NCI-H1048 (cell line): ENCODE results near the gene ATF1.
"Not testable (repeated sequence)": the region's sequence is repeated elsewhere in the genome, so short reads cannot be mapped to it uniquely, and the experiment has no call there.

ENCODE experiments used
- DNase-seq: peaks from one replicate; lab custom pipeline; 2025; lab: John Stamatoyannopoulos, UW

ATF1 gene

DNA sequence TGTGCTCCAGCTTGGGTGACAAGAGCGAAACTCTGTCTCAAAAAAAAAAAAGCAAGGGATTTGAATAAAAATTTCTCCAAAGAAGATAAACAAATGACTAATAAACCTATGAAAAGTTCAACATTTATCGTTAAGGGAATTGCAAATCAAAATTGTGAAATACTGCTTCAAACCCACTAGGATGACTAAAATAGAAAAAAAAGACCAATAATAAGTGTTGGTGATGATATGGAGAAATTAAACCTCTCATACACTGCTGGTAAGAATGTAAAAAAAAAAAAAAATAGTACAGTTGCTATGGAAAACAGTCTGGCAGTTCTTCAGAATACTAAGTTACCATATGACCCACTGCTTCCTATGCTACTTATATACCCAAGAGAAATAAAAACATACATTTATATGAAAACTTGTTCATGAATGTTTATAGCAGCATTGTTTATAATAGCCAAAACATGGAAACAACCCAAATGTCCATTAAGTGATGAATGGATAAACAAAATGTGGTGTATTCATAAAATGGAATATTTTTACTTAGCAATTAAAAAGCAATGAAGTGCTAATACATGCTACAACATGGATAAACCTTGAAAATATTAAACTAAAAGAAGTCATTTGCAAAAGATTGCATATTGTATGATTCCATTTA, 39.5 kb downstream of the ATF1 start:
- DNase-seq: no peak

DNA sequence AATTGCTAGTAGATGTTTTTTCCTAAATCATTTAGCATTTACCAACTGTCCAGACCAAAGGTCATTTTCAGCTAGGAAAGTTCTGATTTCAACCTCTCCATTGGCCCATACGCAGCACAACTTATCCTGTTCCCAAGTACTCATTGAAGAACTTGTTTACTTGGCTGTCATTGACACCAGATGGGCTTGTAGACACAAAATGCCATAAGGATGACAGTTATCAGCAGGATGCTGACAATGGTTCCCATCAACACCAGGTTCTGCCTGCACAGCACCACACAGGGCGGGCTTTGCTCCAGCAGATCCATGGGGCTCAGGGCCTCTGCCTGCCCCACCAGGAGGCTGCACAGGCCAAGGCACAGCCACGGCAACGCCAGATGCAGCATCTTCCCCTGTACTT, 42.3 kb downstream of the ATF1 start:
- DNase-seq: no peak

DNA sequence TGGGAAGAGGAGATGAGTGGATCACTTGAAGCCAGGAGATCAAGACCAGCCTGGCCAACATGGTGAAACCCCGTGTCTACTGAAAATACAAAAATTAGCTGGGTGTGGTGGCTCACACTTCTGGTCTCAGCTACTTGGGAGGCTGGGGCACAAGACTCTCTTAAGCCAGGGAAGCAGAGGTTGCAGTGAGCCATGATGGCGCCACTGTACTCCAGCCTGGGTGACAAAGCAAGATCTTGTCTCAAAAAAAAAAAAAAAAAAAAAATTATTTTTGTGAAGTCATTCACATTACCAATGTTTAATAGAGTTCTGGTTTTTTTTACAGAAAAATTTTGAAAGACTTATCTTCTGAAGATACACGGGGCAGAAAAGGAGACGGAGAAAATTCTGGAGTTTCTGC, 45.2 kb downstream of the ATF1 start:
- DNase-seq: not testable (repeated sequence)

DNA sequence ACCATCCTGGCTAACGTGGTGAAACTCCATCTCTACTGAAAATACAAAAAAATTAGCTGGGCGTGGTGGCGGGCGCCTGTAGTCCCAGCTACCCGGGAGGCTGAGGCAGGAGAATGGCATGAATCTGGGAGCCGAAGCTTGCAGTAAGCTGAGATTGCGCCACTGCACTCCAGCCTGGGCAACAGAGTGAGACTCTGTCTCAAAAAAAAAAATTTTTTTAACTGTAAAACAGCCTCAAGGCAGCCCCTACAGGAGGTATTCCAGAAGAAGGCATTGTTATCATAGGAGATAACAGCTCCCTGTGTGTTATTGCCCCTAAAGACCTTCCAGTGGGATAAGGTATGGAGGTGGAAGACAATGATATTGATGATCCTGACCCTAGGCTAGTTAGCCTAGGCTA, 51.0 kb downstream of the ATF1 start:
- DNase-seq: not testable (repeated sequence)

DNA sequence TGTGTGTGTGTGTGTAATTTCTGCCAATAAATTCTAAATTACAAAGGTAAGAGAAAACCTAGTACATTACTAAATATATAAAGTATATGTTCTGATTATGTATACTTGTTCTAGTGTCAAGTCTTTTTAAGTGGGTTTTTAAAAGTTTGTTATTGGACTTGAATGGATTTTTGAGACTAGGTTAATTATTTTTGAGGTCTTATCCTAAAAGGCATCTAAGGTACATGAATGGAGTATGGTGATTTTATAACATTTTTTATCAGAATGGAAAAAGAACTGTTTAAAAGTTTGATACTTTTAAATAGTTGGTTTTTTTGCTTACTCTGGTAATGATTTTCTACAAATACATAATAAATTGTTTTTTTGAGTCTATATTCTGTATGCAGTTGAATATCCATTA, 56.3 kb downstream of the ATF1 start:
- no peak for DNase-seq

DNA sequence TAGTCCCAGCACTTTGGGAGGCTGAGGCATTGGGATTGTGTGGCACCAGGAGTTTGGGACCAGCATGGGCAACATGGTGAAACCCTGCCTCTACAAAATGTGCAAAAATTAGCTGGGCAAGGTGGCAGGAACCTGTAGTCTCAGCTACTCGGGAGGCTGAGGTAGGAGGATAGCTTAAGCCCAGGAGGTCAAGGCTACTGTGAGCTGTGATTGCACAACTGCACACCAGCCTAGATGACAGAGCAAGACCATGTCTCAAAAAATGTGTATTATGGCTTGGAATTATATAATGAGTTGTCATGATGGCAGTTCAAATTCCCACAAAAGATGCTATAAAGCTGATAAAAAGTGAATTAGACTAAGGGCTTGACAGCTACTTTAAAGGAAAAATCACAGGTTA, 58.2 kb downstream of the ATF1 start:
- no peak for DNase-seq

DNA sequence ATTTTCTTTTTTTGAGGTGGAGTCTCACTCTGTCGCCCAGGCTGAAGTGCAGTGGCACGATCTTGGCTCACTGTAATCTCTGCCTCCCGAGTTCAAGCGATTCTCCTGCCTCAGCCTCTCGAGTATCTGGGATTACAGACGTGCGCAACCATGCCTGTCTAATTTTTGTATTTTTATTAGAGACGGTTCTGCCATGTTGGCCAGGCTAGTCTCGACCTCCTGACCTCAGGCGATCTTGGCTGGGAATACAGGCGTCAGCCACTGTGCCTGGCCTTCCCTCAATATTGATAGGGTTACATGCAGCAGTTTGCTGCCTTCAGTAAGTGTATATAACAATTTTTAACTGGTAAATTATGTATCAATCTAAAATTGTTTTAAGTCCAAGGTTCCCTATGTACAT, 59.8 kb downstream of the ATF1 start:
- not testable (repeated sequence) for DNase-seq

DNA sequence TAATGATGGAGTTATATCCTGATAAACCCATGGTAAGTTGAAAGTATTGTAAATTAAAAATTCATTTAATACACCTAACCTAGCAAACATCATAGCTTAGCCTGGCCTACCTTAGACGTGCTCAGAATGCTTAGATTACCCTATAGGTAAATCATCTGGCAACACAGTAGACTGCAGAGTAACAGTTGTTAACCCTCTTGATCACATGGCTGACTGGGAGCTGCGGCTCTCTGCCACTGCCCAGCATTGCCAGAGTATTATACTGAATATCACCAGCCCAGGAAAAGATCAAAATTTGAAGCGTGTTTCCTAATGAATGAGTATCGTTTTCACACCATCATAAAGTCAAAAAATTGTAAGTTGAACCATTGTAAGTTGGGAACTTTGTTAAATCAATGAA, 61.0 kb downstream of the ATF1 start:
- DNase-seq: no peak

DNA sequence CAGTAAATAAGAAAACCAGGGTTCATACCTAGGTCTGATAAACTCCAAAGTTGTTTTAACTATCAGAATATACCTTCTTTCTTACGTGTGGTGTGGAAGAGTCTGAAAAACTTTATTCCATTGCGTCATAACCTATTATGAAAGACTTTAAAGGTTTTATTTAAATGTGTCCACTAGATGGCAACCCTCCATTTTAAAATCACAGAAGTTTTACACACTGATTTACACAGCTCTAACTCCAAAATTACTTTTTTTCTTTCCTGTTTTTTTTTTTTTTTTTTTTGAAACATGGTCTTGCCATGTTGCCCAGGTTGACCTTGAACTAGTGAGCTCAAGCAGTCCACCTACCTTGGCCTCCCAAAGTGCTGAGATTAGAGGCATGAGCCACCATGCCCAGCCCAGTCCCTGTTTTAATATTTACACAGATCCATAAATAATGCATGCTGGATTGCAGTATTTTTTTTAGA, 61.5 kb downstream of the ATF1 start:
- no peak for DNase-seq

DNA sequence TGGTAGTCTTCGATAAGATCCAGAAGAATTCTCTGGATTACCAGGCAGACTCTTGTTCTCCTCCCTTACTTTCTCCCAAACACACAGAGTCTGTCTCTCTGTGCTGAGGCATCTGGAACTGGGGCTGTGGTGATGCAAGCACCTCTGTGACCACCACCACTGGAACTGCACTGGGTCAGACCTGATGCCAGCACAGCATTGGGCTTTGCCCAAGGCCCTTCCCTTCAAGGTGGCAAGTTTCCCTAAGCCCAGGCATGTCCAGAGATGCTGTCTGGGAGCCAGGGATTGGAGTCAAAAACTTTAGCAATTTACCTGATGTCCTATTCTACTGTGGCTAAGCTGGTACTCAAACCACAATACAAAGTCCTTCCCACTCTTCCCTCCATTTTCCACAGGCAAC, 64.2 kb downstream of the ATF1 start:
- DNase-seq: no peak

DNA sequence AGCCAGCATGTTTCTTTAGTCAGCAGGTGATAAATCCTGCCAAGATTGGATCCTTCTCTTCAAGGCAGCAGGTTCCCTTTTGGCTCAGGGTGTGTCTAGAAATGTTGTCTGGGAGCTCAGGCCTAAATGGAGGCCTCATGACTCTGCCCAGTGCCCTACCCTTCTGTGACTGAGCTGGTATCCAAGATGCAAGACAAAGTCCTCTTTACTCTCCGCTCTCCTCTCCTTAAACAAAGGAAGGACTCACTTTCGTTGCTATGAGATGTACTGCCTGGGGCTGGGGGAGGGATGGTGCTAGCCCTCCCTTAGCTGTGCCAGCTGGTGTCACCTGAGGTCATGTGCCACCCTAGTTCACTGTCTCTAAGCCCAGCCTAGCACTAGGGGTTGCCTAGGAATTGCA, 65.0 kb downstream of the ATF1 start:
- DNase-seq: no peak

DNA sequence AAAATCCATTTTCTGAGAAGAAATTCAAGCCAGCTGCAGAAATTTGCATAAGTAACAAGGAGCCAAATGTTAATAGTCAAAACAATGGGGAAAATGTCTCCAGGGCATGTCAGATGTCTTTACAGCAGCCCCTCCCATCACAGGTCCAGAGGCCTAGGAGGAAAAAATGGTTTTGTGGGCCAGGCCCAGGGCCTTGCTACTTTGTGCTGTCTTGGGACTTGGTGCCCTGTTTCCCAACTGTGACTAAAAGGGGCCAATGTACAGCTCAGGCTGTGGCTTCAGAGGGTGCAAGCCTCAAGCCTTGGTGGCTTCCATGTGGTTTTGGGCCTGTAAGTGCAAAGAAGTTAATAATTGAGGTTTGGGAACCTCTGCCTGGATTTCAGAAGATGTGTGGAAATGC, 69.9 kb downstream of the ATF1 start:
- not testable (repeated sequence) for DNase-seq

DNA sequence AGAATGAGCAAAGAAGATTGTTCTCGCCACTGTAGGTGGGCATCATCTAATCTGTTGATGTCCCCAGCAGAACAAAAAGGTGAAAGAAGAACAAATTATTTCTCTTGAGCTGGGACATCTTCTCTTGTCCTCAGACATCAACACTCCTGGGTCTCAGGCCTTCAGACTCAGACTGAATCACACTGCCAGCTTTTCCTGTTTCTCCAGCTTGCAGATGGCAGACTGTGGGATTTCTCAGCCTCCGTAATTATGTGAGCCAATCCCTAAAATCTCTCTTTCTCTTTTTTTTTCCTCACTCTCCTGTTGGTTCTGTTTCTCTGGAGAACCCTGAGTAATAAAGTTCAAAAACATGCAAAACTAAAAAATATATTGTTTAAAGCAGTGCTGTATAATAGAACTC, 75.1 kb downstream of the ATF1 start:
- DNase-seq: no peak

DNA sequence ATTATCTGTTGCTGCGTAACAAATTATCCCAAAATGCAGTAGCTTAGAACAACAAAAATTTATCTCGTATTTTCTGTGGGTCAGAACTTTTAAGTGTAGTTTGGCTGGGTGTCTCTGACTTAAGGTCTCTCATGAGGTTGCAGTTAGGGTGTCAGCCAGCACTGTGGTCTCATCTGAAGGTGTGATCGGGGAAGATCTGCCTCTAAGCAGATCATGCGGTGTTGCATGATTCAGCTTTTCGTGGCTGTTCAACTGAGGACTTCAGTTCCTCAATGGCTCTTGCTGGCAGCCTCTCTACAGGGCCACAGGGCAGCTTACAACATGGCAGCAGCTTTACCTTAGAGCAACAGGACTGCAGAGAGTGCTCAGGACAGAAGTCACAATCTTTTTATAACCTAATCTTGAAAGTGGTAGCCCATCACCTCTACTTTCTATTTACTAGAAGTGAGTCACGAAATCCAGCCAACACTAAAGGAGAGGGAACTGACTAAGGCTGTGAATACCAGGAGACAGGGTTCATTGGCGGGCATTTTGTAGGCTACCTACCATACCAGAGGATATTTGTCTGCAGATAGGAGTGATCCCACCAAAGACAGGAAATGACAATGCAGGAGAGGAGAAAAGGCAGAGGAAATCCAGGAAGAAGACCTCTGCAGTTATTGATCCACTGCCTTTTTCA, 77.0 kb downstream of the ATF1 start:
- DNase-seq: no peak

DNA sequence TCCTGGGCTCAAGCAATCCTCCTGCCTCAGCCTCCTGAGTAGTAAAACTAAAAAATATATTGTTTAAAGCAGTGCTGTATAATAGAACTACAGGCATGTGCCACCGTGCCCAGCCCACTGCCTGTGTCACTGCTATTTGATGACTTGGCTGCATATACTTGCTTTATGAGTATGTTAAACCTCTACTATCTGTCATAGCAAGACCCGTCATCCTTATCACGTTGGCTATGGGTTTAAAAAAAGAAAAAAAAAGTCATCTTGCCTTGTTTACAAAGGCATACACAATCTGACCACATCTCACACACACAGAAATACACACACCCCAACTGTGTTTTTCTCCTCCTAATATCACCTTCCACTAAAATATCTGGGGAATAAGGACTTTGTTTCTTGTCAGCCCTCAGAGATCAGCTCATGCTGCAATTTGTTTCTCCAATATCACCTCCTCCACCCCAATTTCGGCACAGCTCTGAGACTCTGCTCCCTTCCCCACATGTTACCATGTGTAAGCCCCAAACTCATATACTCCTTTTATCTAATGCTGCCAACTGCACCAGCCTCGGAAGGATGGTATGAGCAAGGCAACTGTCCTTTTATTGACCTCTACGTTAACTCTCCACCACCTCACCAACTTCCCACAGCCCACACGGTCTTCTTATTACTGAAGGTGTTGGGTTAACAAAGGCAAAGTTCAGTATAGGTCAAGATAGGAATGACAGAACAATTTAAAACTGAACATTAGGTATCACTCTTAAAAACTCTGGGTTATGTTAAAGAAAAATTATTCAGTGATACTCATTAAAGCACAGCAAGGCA, 78.0 kb downstream of the ATF1 start:
- DNase-seq: no peak

DNA sequence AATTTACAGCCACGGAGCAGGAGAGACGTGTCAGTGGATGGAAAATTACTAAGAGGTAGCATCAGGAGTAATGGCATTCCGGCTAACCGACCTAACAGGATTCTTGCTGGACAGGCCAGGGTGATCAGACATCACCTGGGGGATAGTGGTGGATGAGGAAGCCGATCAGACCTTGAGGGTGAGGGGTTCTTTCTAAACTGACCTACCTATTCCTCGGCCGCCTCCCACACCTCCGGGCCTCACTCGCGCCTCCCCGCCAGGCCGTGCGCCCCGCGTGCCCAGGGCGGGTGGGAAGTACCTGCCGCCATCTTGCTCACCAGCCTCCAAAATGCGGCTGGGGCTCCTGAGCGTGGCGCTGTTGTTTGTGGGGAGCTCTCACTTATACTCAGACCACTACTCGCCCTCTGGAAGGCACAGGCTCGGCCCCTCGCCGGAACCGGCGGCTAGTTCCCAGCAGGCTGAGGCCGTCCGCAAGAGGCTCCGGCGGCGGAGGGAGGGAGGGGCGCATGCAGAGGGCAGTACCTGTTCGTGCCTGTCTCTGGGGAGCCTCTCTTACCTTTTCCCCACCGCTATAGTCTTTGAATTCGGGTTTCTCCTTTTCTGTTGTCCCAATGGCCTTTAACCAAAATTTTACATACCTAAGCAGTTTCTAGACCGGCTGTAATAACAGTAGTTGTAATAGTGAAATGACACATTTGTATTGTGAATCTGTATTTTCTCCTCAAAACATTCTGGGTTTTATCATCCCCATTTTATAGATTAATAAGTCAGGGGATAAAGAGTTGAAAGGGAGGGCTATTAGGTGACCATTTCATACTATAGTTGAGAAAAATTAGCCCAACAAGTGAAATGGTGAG, 79.0 kb downstream of the ATF1 start, which contains the start of gene TMPRSS12:
TSS of gene TMPRSS12 (plus strand) at position 290 of the 857 bp plus-strand sequence. CDS start at position 329, 39 bp downstream.
- no peak for DNase-seq

DNA sequence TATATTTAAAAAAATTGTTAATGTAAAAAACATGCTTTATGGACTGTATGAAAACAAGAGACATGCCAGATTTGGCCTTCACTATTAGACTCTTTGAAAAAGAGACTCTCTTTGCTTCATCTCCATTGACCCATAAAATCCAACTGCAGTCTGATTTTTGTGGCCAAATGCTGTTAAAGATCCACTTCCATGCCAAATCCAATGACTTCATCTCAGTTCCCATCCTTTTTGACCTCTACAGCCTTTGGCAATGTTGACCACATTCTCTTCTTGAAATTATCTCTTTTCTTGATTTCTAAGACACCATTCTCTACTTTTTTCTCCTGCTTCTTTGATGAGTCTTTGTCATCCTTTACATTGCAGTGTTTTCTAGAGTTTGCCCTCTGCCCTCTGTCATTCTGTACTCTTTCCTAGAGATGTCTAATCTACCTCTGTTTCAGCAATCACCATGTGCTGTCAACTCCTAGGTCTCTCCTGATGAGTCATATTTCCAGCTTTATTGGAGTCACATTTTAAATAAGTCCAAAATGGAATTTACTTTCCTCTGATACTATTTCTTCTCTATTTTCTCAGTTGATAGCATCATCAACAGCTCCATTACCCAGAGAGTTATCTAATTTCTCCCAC, 81.2 kb downstream of the ATF1 start:
- DNase-seq: no peak

DNA sequence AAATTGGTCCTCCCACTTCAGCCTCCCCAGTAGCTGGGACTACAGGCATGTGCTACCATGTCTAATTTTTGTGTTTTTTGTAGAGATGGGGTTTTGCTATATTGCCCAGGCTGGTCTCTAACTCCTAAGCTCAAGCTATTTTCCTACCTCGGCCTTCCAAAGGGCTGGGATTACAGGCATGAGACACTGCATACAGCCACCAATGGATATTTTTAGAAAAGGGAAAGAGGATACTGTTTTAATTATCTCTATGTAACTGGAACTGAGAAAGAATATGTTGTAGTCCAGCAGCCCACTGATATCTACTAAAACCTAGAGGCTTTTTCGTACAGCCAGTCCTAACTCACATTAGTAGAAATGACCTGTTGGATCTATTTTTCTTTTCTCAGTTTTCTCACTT, 85.1 kb downstream of the ATF1 start:
- no peak for DNase-seq

DNA sequence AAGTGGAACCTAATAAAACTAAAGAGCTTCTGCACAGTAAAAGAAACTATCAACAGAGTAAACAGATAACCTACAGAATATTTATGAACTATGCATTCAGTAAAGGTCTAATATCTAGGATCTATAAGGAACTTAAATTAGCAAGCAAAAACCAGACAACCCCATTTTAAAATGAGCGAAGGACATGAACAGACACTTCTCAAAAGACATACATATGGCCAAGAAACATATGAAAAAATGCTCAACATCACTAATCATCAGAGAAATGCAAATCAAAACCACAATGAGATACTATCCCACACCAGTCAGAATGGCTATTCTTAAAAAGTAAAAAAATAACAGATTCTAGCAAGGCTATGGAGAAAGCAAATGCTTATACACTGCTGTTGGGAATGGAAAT, 91.3 kb downstream of the ATF1 start:
- DNase-seq: not testable (repeated sequence)

DNA sequence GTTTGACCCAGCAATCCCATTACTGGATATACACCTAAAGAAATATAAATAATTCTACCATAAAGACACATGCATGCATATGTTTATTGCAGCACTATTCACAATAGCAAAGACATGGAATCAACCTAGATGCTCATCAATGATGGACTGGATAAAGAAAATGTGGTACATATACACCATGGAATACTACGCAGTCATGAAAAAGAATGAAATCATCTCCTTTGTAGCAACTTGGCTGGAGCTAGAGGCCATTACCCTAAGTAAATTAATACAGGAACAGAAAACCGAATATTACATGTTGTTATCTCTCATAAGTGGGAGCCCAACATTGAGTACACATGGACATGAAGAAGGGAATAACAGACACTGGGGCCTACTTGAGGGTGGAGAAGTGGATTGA, 91.8 kb downstream of the ATF1 start:
- DNase-seq: not testable (repeated sequence)

DNA sequence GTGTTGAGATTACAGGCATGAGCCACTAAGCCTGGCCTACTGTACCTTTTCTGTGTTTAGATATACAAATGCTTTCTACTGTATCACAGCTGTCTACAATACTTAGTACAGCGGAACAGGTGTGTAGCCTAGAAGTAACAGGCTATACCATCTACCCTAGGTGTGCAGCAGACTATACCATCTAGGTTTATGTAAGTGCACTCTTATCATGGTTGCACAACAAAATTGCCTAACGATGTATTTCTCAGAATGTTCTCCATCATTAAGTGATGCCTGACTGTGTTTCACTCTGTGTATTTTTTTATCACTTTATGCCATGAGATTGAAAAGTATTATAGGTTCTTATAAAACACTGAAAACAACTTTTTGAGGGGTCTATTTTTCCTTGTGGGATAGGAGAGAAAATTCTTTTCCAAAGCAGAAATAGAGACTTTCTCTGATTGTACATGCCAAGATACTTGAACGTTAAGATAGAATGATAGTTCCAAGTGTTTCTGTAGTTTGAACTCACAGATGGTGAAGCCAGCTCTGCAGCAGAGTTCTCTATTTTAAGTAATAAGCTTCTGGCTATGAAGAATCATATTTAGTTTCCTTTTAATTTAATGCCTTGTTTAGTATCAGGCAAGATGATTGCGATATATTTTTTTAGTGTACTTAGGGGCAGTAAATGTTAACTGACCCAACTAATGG, 95.9 kb downstream of the ATF1 start:
- no peak for DNase-seq
